Sigmoid colon (tissue), 4 donors: ENCODE measurements around the gene PCLO.

Experiments
- EP300 ChIP-seq, 4 donors: sonication (generic); formaldehyde crosslinking; IDR thresholded peaks; one replicate each; pipeline ENCODE4 v1.6.1; 2017; ENCODE audit warnings: antibody characterized with exemption in 4 of 4
- POLR2A ChIP-seq, 2 donors: fragments of 450-650 bp; IDR thresholded peaks; one replicate each; pipeline ENCODE4 v1.6.1; 2016; ENCODE audit warnings: antibody characterized with exemption in 2 of 2, mild to moderate bottlenecking in 2 of 2, moderate library complexity in 2 of 2
- POLR2AphosphoS5 ChIP-seq, 4 donors: sonication (generic); formaldehyde crosslinking; IDR thresholded peaks; one replicate each; pipeline ENCODE4 v1.6.1; 2017; ENCODE audit warnings: antibody characterized with exemption in 4 of 4
- TF ChIP-seq, protein P1 (sequence below), 4 experiments: fragments of 450-650 bp in 3 of 4; fragments of 200-600 bp in 1 of 4; IDR thresholded peaks; one replicate each; pipeline ENCODE4 v1.5.1; 2016 to 2019; ENCODE audit warnings: antibody characterized with exemption in 4 of 4, mild to moderate bottlenecking in 3 of 4, moderate library complexity in 2 of 4

DNA sequence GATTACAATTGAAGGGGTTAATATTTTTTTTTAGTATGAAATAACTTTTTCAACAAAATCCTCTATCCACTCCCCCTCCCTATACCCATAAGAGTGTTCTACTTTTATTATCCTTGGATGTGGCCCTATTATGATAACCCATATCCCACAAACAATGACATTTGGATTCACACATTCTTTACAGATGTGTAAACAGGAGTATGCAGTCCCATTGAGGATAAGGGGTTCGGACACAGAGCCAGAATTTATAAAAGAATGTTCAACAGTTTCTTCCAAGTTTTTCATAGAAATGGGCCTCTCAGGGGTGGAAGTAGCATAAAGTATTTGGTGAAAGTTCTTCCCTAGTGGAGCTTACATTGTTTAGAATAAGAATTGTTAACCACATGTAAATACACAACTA, 16.1 kb upstream of the PCLO start:
- TF ChIP-seq, protein P1, sequence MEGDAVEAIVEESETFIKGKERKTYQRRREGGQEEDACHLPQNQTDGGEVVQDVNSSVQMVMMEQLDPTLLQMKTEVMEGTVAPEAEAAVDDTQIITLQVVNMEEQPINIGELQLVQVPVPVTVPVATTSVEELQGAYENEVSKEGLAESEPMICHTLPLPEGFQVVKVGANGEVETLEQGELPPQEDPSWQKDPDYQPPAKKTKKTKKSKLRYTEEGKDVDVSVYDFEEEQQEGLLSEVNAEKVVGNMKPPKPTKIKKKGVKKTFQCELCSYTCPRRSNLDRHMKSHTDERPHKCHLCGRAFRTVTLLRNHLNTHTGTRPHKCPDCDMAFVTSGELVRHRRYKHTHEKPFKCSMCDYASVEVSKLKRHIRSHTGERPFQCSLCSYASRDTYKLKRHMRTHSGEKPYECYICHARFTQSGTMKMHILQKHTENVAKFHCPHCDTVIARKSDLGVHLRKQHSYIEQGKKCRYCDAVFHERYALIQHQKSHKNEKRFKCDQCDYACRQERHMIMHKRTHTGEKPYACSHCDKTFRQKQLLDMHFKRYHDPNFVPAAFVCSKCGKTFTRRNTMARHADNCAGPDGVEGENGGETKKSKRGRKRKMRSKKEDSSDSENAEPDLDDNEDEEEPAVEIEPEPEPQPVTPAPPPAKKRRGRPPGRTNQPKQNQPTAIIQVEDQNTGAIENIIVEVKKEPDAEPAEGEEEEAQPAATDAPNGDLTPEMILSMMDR (IDR thresholded peaks at IDR 0.05), result no peak
- TF ChIP-seq POLR2A (IDR thresholded peaks at IDR 0.05), result no peak
- no peak for TF ChIP-seq POLR2AphosphoS5 (IDR thresholded peaks at IDR 0.05)
- no peak for TF ChIP-seq EP300 (IDR thresholded peaks at IDR 0.05)
